Kidney (tissue), 14 donors: ENCODE results near the gene ANKRD11. TPM values are rescaled to one million over a fixed set of nuclear protein-coding genes. Genes with fewer than 3 reads are reported as not detected.
"Not testable (repeated sequence)": the region's sequence is repeated elsewhere in the genome, so short reads cannot be mapped to it uniquely, and the experiment has no call there.

ENCODE experiments used
- DNase-seq, 5 donors: peaks; one replicate each; pipeline ENCODE4 v3.0.0-alpha.2; 2013 to 2020
- FAIRE-seq: peaks from 2 replicates; lab custom pipeline; 2012; peaks lifted over from hg19 to GRCh38; lab: Jason Lieb, UNC
- H3K27ac ChIP-seq, 2 donors: one replicate each; pipeline ENCODE4 v1.7.0; 2013; ENCODE audit warnings: low read depth in 2 of 2, low read length in 2 of 2, inconsistent platforms in 1 of 2
- H3K27me3 ChIP-seq: one replicate; pipeline ENCODE4 v1.7.1; 2013; ENCODE audit warnings: low read length, inconsistent platforms; ENCODE audit not compliant: control insufficient read depth, insufficient read depth
- H3K36me3 ChIP-seq, 3 donors: one replicate each; pipeline versions ENCODE4 v1.7.0 to v1.7.1; 2013; ENCODE audit warnings: low read length in 3 of 3, control low read depth in 1 of 3, inconsistent platforms in 1 of 3; ENCODE audit not compliant: insufficient read depth in 3 of 3, control insufficient read depth in 2 of 3
- H3K4me1 ChIP-seq, 3 donors: one replicate each; pipeline versions ENCODE4 v1.7.0 to v1.7.1; 2013; ENCODE audit warnings: low read length in 3 of 3, inconsistent platforms in 1 of 3, low read depth in 1 of 3; ENCODE audit not compliant: control insufficient read depth in 2 of 3, insufficient read depth in 2 of 3
- H3K4me3 ChIP-seq, 3 donors: one replicate each; pipeline versions ENCODE4 v1.7.0 to v1.8.1; 2013; ENCODE audit warnings: low read length in 3 of 3, control low read depth in 1 of 3, inconsistent platforms in 1 of 3
- H3K9ac ChIP-seq, 3 donors: one replicate each; pipeline versions ENCODE4 v1.7.0 to v1.7.1; 2013; ENCODE audit warnings: low read length in 3 of 3, control low read depth in 1 of 3, inconsistent platforms in 1 of 3
- H3K9me3 ChIP-seq, 3 donors: one replicate each; pipeline versions ENCODE4 v1.7.0 to v1.7.1; 2013; ENCODE audit warnings: low read length in 3 of 3, control low read depth in 1 of 3, inconsistent platforms in 1 of 3; ENCODE audit not compliant: control insufficient read depth in 2 of 3, insufficient read depth in 1 of 3
- intact Hi-C: fragments of 100-400 bp; cut with DNase I; formaldehyde crosslinking; loops from one replicate; pipeline ENCODE4 v1.11.1; 2022
- polyA plus RNA-seq: library from polyadenylated mRNA; stranded (reverse); fragments of 350-450 nt; fragmentation: Illumina TruSeq; extraction: RNeasy Lipid Tissue Mini Kit (QIAGEN cat#74804); gene quantifications from one replicate; pipeline ENCODE4 v1.2.3, GENCODE V29; 2014; ENCODE audit warnings: low read depth, low replicate concordance; ENCODE audit not compliant: insufficient read depth
- total RNA-seq: library from RNA; stranded (reverse); fragmentation: NEBNext Ultra II Directional; extraction: Animal tissue kit (Norgen Biotek cat#: 25700); gene quantifications from one replicate; pipeline ENCODE4 v1.2.1, GENCODE V29; 2021
- TF ChIP-seq, protein P1 (sequence below): IDR thresholded peaks from 3 replicates; pipeline ENCODE4 v1.5.1; 2012; ENCODE audit warnings: mild to moderate bottlenecking, moderate library complexity, borderline replicate concordance; ENCODE audit not compliant: insufficient read depth; ENCODE audit errors: extremely low read depth
- donor health status: control.
- donor health status: control.
- donor health status: control.
- donor health status: control.
- donor health status: control.
- donor health status: DM: yes; HTN: yes; CAD: no.
- donor health status: Normal renal cell carcinoma (clear cell type).

The ANKRD11 gene
- total and polyA plus RNA-seq, 2 donors from 2014 or later: 36.2 to 154 TPM

DNA sequence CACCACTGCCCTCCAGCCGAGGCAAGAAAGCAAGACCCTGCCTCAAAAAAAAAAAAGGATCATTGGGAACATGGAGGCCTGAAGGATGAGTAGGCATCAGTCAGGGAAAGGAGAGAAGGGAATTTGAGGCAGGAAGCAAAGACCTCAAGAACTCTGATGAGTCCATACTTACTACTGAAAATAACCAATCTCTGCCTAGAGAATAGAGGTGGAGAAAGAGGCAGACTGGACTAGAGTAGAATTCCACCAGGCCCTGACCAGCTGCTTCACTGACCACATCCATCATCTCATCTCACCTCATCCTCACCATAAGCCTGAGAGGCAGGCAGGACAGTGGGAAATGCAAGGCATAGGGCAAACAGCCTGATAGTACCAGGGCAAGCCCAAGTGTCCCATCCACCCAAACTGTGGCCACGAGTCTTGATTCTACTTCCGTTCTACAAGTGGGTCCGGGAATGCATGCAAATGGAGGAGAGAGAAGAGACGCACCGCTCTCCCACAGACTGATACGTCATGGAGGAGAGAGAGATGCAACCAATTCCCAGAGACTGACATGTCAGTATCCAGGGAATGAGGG, 17.1 kb downstream of the ANKRD11 start:
- FAIRE-seq (no peak), DNase-seq (no peak)
- Histone ChIP-seq H3K36me3 (no peaks in the 10 kb centered on the region), H3K4me1 (peaks cover 0 to 29% (median 21%) of the 10 kb centered on the region in 3 donors), H3K9me3 (no peaks in the 10 kb centered on the region), H3K4me3 (no peak overlapping the region), H3K27me3 (no peaks in the 10 kb centered on the region), H3K9ac (no peak overlapping the region), H3K27ac (no peak overlapping the region)
- intact Hi-C loops: no loop called here
- TF ChIP-seq, protein P1, sequence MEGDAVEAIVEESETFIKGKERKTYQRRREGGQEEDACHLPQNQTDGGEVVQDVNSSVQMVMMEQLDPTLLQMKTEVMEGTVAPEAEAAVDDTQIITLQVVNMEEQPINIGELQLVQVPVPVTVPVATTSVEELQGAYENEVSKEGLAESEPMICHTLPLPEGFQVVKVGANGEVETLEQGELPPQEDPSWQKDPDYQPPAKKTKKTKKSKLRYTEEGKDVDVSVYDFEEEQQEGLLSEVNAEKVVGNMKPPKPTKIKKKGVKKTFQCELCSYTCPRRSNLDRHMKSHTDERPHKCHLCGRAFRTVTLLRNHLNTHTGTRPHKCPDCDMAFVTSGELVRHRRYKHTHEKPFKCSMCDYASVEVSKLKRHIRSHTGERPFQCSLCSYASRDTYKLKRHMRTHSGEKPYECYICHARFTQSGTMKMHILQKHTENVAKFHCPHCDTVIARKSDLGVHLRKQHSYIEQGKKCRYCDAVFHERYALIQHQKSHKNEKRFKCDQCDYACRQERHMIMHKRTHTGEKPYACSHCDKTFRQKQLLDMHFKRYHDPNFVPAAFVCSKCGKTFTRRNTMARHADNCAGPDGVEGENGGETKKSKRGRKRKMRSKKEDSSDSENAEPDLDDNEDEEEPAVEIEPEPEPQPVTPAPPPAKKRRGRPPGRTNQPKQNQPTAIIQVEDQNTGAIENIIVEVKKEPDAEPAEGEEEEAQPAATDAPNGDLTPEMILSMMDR: no peak

DNA sequence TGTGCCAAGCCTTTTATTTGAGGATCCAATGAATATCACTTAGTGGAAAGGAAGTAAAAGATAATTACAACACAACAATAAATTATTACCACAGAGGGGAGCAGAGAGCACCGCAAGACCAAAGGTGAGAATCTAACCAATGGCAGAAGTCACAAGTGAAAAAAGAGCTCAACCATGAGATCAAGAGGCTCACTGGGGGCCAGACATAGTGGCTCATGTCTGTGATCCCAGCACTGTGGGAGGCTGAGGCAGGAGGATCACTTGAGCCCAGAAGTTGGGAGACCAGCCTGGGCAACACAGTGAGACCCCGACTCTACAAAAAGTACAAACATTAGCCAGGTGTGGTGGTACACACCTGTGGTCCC, 17.7 kb downstream of the ANKRD11 start:
- Histone ChIP-seq H3K27me3 (no peaks in the 10 kb centered on the region), H3K4me1 (peaks cover 0 to 31% (median 21%) of the 10 kb centered on the region in 3 donors), H3K9ac (no peak overlapping the region), H3K4me3 (no peak overlapping the region), H3K27ac (no peak overlapping the region), H3K9me3 (no peaks in the 10 kb centered on the region), H3K36me3 (no peaks in the 10 kb centered on the region)
- DNase-seq (no peak), FAIRE-seq (no peak)
- intact Hi-C loops: no loop called here
- TF ChIP-seq, protein P1: no peak

DNA sequence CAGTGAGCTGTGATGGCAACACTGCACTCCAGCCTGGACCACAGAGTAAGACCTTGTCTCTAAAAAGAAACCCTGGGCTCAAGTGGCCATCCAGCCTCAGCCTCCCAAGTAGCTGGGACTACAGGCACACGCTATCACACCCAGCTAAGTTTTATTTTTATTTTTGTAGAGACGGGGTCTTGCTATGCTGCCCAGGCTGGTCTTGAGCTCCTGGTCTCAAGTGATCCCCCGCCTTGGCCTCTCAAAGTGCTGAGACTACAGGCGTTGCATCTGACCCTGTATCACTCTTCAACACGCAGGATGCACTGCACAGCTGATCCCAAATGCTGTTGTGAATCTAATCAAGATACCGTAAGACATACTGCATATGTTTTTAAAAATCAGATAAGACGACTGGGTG, 23.0 kb downstream of the ANKRD11 start:
- TF ChIP-seq, protein P1: no peak
- Histone ChIP-seq H3K4me3 (no peak overlapping the region), H3K9me3 (no peaks in the 10 kb centered on the region), H3K4me1 (peaks cover 0 to 13% (median 4%) of the 10 kb centered on the region in 3 donors), H3K36me3 (no peaks in the 10 kb centered on the region), H3K27ac (no peak overlapping the region), H3K27me3 (no peaks in the 10 kb centered on the region), H3K9ac (no peak overlapping the region)
- DNase-seq (no peak), FAIRE-seq (no peak)
- intact Hi-C loops: no loop called here

DNA sequence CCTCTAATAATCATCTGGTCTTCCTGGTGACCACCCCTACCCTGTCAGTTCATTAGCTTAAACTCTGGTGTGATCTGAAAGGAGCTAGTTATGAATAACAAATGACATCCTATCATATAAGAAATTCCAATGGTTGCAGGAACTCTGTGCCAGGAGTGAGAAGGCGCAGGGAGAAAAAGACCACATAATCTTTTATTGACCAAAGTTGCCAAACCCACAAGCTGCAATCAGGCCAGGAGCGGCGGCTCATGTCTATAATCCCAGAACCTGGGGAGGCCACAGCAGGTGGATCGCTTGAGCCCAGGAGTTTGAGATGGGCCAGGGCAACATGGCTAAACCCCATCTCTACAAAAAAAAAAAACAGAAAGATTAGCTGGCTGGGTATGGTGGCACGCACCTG, 23.4 kb downstream of the ANKRD11 start:
- intact Hi-C loops: no loop called here
- peaks cover 0 to 8% (median 0%) of the 10 kb centered on the region in 3 donors for H3K4me1 ChIP-seq
- DNase-seq (no peak), FAIRE-seq (no peak)
- no peak overlapping the region for H3K27ac ChIP-seq
- TF ChIP-seq, protein P1: no peak
- H3K9ac ChIP-seq: no peak overlapping the region
- no peak overlapping the region for H3K4me3 ChIP-seq
- H3K9me3 ChIP-seq: no peaks in the 10 kb centered on the region
- no peaks in the 10 kb centered on the region for H3K36me3 ChIP-seq
- no peaks in the 10 kb centered on the region for H3K27me3 ChIP-seq

DNA sequence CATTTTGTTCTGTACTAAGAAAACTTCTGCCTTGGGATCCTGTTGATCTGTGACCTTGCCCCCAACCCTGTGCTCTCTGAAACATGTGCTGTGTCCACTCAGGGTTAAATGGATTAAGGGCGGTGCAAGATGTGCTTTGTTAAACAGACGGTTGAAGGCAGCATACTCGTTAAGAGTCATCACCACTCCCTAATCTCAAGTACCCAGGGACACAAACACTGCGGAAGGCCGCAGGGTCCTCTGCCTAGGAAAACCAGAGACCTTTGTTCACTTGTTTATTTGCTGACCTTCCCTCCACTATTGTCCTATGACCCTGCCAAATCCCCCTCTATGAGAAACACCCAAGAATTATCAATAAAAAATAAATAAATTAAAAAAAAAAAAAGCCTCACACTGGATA, 27.0 kb downstream of the ANKRD11 start:
- DNase-seq, H3K27me3 ChIP-seq, FAIRE-seq, H3K4me3 ChIP-seq, H3K9me3 ChIP-seq, intact Hi-C loops, H3K27ac ChIP-seq, H3K9ac ChIP-seq, H3K4me1 ChIP-seq, H3K36me3 ChIP-seq: not testable (repeated sequence)

DNA sequence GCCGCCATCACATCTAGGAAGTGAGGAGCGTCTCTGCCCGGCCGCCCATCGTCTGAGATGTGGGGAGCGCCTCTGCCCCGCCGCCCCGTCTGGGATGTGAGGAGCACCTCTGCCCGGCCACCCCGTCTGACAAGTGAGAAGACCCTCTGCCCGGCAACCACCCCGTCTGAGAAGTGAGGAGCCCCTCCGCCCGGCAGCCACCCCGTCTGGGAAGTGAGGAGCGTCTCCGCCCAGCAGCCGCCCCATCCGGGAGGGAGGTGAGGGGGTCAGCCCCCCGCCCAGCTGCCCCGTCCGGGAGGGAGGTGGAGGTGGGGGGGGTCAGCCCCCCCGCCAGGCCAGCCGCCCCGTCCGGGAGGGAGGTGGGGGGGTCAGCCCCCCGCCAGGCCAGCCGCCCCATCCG, 27.7 kb downstream of the ANKRD11 start:
- DNase-seq, H3K9ac ChIP-seq, H3K27me3 ChIP-seq, H3K9me3 ChIP-seq, FAIRE-seq, H3K4me3 ChIP-seq, H3K36me3 ChIP-seq, H3K4me1 ChIP-seq, H3K27ac ChIP-seq, intact Hi-C loops: not testable (repeated sequence)
